ENCODE data around the gene C18orf54. TPM values are rescaled to one million over a fixed set of nuclear protein-coding genes. Genes with fewer than 3 reads are reported as not detected.
"Not testable (repeated sequence)": the region's sequence is repeated elsewhere in the genome, so short reads cannot be mapped to it uniquely, and the experiment has no call there.

The C18orf54 gene
- total and polyA plus RNA-seq, 7 donors: 0.60 to 4.1 (median 1.7) TPM

- WGBS, 2 donors: 93 to 95% methylated on average over 8 of the region's 8 CpGs
Observed at GRCh38 chr18:54382733-54383252, 25.1 kb downstream of the C18orf54 start.

GRCh38 chr18:54386043-54386442 is 28.3 kb downstream of the C18orf54 start:
- intact Hi-C loops (cut with DNase I): no loop called here
- no peaks in the 10 kb centered on the region for H3K27me3 ChIP-seq
- H3K4me1 ChIP-seq: no peaks in the 10 kb centered on the region
- H3K9me3 ChIP-seq: no peaks in the 10 kb centered on the region
- no peak for DNase-seq
- no peaks in the 10 kb centered on the region for H3K36me3 ChIP-seq
- TF ChIP-seq CTCF (IDR thresholded peaks at IDR 0.05): no peak
- no peak for TF ChIP-seq EP300 (IDR thresholded peaks at IDR 0.05)
- no peak for TF ChIP-seq POLR2A (IDR thresholded peaks at IDR 0.05)
- TF ChIP-seq POLR2AphosphoS5 (IDR thresholded peaks at IDR 0.05): no peak
- no peak overlapping the region for H3K4me3 ChIP-seq
- H3K27ac ChIP-seq: no peak overlapping the region
- WGBS, 2 donors: 68 to 82% methylated on average over 4 of the region's 4 CpGs

More at GRCh38 chr18:54382733-54383252, 25.1 kb downstream of the C18orf54 start:
- no peak for DNase-seq
- Histone ChIP-seq H3K4me1 (no peaks in the 10 kb centered on the region), H3K4me3 (no peak overlapping the region), H3K9me3 (no peaks in the 10 kb centered on the region), H3K36me3 (peaks cover 0 to 5% (median 0%) of the 10 kb centered on the region in 4 donors), H3K27me3 (no peaks in the 10 kb centered on the region), H3K27ac (no peak overlapping the region)
- no peak for TF ChIP-seq EP300 (IDR thresholded peaks at IDR 0.05)
- TF ChIP-seq POLR2AphosphoS5 (IDR thresholded peaks at IDR 0.05): no peak
- no peak for TF ChIP-seq CTCF (IDR thresholded peaks at IDR 0.05)
- no peak for TF ChIP-seq POLR2A (IDR thresholded peaks at IDR 0.05)
- intact Hi-C loops (cut with DNase I): no loop called here

- H3K4me3 ChIP-seq; H3K36me3 ChIP-seq; H3K27me3 ChIP-seq; intact Hi-C loops (cut with DNase I); DNase-seq; H3K4me1 ChIP-seq; H3K27ac ChIP-seq; H3K9me3 ChIP-seq: not testable (repeated sequence)
- WGBS, 2 donors: 97% methylated on average over 23 of the region's 23 CpGs
Observed at GRCh38 chr18:54386800-54387495, 29.2 kb downstream of the C18orf54 start.

GRCh38 chr18:54387631-54388030 is 29.9 kb downstream of the C18orf54 start:
- Histone ChIP-seq H3K27ac (no peak overlapping the region), H3K4me3 (no peak overlapping the region), H3K27me3 (no peaks in the 10 kb centered on the region), H3K9me3 (no peaks in the 10 kb centered on the region), H3K4me1 (peaks cover 0 to 3% (median 0%) of the 10 kb centered on the region in 4 donors), H3K36me3 (no peaks in the 10 kb centered on the region)
- no peak for TF ChIP-seq POLR2AphosphoS5 (IDR thresholded peaks at IDR 0.05)
- no peak for TF ChIP-seq POLR2A (IDR thresholded peaks at IDR 0.05)
- TF ChIP-seq CTCF (IDR thresholded peaks at IDR 0.05): no peak
- TF ChIP-seq EP300 (IDR thresholded peaks at IDR 0.05): no peak
- 96 to 97% methylated on average over 3 of the region's 3 CpGs for WGBS, 2 donors
- no peak for DNase-seq
- intact Hi-C loops (cut with DNase I): no loop called here

- no peak for DNase-seq
- 47 to 52% methylated on average over 6 of the region's 6 CpGs for WGBS, 2 donors
- H3K27me3 ChIP-seq: no peaks in the 10 kb centered on the region
- no peaks in the 10 kb centered on the region for H3K36me3 ChIP-seq
- H3K4me3 ChIP-seq: no peak overlapping the region
- H3K4me1 ChIP-seq: peaks cover 0 to 3% (median 0%) of the 10 kb centered on the region in 4 donors
- no peaks in the 10 kb centered on the region for H3K9me3 ChIP-seq
- intact Hi-C loops (cut with DNase I): no loop called here
- TF ChIP-seq POLR2A (IDR thresholded peaks at IDR 0.05) (no peak), EP300 (IDR thresholded peaks at IDR 0.05) (no peak), POLR2AphosphoS5 (IDR thresholded peaks at IDR 0.05) (no peak), CTCF (IDR thresholded peaks at IDR 0.05) (no peak)
- no peak overlapping the region for H3K27ac ChIP-seq
Observed at GRCh38 chr18:54388203-54389142, 30.8 kb downstream of the C18orf54 start.
